AG08396 (cell line): ENCODE data around the gene STXBP6.
A peak's percentile ranks its signal among the peaks of the same experiment; 100 is the strongest.

Experiments
- DNase-seq: peaks from one replicate; pipeline ENCODE4 v3.0.0; 2012; ENCODE audit warnings: low spot score, mixed read lengths

Gene STXBP6

GRCh38 chr14:25015761-25016160 lies 34.2 kb downstream of the STXBP6 start:
- no peak for DNase-seq

GRCh38 chr14:25014440-25014839 lies 35.5 kb downstream of the STXBP6 start:
- DNase-seq: no peak

DNA sequence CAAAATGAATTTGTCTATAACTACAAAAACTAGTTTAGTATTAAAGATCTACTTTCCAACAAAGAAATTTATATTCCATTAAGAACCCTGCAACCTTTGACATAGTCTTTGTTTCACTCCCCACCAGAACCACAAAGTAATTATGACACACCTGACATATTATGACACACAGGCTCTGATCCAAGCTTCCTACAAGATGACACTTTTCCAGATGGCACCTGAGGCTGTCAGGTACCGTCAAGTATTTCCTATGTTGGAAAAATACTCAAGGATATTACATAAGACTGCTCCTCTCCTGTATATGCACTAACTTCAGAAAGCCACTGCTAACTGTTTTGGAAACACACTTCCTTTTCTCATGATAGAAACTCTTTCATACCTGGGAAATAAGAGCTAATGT lies 38.9 kb downstream of the STXBP6 start:
- DNase-seq: no peak

DNA sequence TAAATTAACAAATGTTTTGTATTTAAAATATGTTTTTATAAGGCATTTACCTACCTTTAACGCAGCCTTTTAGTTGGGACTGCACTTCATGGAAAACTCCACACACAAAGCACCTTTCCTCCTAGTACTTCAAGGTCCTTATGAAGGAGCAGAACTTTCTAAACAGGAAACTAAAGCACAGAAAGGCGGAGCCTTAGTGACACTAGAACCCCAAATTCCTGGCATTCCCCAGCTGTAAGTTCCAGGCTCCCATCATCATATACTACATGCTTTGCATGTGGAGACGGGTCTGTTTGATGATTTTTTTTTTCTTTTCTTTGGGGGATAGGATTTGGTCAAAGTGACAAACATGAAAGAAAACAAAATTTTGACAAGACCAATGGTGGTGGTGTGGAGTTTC lies 39.5 kb downstream of the STXBP6 start:
- DNase-seq: no peak

GRCh38 chr14:25009891-25010290 lies 40.1 kb downstream of the STXBP6 start:
- DNase-seq: peak; percentile 15

DNA sequence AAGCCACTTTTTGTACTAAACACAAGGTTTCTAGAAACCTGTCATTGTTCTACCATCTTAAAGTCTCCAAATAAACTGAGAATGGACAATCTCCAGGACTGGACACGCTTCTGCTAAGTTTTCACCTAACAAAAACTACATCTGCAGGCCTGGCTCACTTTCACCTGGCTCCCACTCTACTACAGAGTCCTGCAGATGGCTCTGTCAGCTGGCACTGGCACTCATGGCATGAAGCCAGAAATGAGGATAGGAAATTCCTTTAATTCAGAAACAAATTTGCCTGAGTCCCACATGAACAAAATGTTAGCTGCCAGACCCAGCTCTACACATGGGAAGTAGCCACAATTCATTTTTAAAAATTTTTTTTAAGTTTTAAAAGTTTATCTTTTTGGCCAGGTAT lies 42.1 kb downstream of the STXBP6 start:
- no peak for DNase-seq

GRCh38 chr14:25006961-25007795 lies 42.8 kb downstream of the STXBP6 start:
- DNase-seq: peak; percentile 65

DNA sequence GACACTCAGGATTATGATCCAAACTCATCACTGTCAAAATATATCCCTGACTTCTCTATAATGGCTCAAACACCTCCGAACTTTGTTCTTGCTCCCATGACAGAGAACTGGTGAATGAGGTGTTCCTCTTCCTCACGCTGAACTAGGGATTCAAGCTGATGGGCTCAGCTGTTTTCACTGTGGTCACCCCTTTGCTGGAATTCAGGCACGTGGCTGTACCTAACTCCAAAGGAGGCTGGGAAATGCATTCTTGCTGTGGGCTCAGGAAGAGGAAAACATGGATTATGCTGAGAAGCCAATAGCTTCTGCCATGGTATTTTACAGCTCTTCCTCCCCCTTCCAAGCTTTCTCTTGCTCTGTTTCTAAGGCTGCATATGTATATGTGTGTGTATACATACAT lies 43.9 kb downstream of the STXBP6 start:
- no peak for DNase-seq

DNA sequence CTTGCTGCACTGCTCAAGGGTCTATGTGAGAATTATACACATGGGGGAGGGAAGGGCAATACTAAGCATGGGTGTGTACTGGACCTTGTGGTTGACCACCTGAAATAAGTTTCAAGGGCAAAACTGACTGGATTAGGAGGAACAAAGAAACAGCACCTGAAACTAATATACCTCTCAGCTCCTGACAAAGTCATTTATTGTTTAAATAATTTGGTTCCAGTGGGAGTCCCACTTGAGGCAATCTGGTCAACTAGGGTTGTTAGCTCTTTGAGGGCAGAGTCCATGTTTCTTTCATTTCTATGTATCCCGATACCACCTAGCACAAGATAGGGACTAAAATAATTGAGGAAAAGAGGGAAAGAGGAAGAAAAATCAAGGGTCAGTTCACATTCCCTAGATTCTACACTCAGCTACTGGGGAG lies 45.5 kb downstream of the STXBP6 start:
- no peak for DNase-seq

GRCh38 chr14:25003537-25003936 lies 46.4 kb downstream of the STXBP6 start:
- DNase-seq: no peak

- no peak for DNase-seq
These were observed 48.3 kb downstream of the STXBP6 start for GRCh38 chr14:25001601-25002000.

GRCh38 chr14:25001156-25001555 lies 48.8 kb downstream of the STXBP6 start:
- DNase-seq: no peak

GRCh38 chr14:24999157-24999556 lies 50.8 kb downstream of the STXBP6 start:
- DNase-seq: no peak

GRCh38 chr14:24996930-24997725 lies 52.8 kb downstream of the STXBP6 start:
- DNase-seq: no peak

GRCh38 chr14:24995016-24995415 lies 54.9 kb downstream of the STXBP6 start:
- DNase-seq: no peak

DNA sequence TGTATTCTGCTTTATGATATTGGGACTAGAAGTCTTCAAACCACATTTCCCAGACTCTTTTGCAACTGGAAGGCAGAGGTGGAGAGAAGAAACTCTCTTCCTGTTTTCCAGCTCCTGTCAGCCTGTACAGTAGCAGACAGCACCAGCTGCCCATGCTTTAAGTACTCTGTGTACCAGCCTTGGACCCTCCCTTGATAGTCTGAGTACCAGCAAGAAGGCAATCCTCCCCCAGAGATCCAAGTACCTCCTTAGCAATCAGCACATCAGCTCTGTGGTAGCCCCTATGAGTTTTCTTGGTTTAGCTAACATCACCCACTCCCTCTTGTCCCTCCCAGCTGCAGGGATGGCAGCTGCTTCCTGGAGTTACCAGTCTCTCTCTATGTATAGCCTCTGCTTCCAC lies 56.3 kb downstream of the STXBP6 start:
- no peak for DNase-seq

- no peak for DNase-seq
These were observed 57.2 kb downstream of the STXBP6 start for GRCh38 chr14:24992624-24993360.

DNA sequence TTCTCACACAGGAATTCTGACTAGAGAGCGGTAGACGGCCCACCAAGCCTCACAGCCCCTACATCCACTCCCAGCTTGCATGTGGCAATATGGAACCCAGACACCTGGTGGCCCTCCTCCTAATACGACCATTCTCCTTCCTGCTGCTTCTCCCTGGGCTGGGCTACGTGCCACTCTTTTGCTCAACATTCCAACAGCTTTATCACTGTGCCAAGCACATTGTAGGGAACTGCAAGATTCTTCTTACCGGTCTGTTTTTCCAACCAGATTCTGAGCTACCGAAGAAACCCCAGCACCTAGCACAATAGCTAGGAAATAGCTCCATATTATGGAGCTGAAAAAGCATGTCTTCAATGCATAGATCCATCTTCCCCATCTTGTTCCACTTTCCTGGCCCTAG lies 58.1 kb downstream of the STXBP6 start:
- DNase-seq: no peak

- no peak for DNase-seq
These were observed 58.7 kb downstream of the STXBP6 start for GRCh38 chr14:24991288-24991687.

DNA sequence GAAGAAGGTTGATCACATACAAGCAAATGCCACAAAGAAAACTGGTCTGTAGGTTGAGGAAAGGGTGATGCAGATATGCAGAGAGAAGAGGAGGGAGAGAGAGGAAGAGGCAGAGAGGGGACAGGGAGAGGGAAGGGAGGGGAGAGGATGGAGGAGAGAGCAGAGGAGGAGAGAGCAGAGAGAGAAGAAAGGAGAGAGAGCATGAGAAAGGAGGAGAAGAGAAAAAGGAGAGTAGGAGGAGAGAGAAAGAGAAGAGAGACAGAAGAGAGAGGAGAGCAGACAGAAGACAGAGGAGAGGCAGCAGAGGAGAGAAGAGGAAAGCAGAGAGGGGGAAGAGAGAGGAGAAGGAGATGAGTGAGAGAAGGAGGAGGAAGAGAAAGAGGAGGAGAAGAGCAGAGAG lies 59.2 kb downstream of the STXBP6 start:
- no peak for DNase-seq

GRCh38 chr14:24990050-24990449 lies 59.9 kb downstream of the STXBP6 start:
- DNase-seq: no peak

- DNase-seq: no peak
These were observed 61.2 kb downstream of the STXBP6 start for GRCh38 chr14:24988760-24989159.
